Activated T-helper 2 cell treated with anti-CD3 and anti-CD28 coated beads, Interferon-gamma antibody, Interleukin-2, Interleukin-4, amounts not matched to agents 10 μg/mL and 5 μg/mL and 100 μg/mL, durations not matched to agents 14 hours and 24 hours and 36 hours (primary cell): ENCODE results near the gene SYDE1. TPM values are rescaled to one million over a fixed set of nuclear protein-coding genes. Genes with fewer than 3 reads are reported as not detected.
"Not testable (repeated sequence)": the region's sequence is repeated elsewhere in the genome, so short reads cannot be mapped to it uniquely, and the experiment has no call there.

Experiments
- DNase-seq: peaks from one replicate; pipeline ENCODE4 v3.0.0; 2021; ENCODE audit warnings: low spot score
- H3K27ac Mint-ChIP-seq: one replicate; pipeline ENCODE4 v1.8.0; 2021; ENCODE audit warnings: mixed read lengths
- H3K27me3 Mint-ChIP-seq: one replicate; pipeline ENCODE4 v1.8.0; 2021; ENCODE audit warnings: low read depth, mixed read lengths
- H3K36me3 Mint-ChIP-seq: one replicate; pipeline ENCODE4 v1.8.0; 2021; ENCODE audit warnings: low read depth, mixed read lengths
- H3K4me1 Mint-ChIP-seq: one replicate; pipeline ENCODE4 v1.8.0; 2021; ENCODE audit warnings: low read depth, mixed read lengths
- H3K4me3 Mint-ChIP-seq: one replicate; pipeline ENCODE4 v1.8.0; 2021; ENCODE audit warnings: low read depth, mild to moderate bottlenecking, moderate library complexity, mixed read lengths
- H3K9me3 Mint-ChIP-seq: one replicate; pipeline ENCODE4 v1.8.0; 2021; ENCODE audit warnings: mixed read lengths
- intact Hi-C: fragments of 100-400 bp; cut with micrococcal nuclease; formaldehyde crosslinking; loops from one replicate; pipeline ENCODE4 v1.15.1; 2023
- total RNA-seq: library from RNA; stranded (reverse); gene quantifications from 2 replicates; pipeline ENCODE4 v1.2.3, GENCODE V29; 2022

Gene SYDE1, protein sequence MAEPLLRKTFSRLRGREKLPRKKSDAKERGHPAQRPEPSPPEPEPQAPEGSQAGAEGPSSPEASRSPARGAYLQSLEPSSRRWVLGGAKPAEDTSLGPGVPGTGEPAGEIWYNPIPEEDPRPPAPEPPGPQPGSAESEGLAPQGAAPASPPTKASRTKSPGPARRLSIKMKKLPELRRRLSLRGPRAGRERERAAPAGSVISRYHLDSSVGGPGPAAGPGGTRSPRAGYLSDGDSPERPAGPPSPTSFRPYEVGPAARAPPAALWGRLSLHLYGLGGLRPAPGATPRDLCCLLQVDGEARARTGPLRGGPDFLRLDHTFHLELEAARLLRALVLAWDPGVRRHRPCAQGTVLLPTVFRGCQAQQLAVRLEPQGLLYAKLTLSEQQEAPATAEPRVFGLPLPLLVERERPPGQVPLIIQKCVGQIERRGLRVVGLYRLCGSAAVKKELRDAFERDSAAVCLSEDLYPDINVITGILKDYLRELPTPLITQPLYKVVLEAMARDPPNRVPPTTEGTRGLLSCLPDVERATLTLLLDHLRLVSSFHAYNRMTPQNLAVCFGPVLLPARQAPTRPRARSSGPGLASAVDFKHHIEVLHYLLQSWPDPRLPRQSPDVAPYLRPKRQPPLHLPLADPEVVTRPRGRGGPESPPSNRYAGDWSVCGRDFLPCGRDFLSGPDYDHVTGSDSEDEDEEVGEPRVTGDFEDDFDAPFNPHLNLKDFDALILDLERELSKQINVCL
- 1.9 and 2.5 TPM in 2 replicates for total RNA-seq

DNA sequence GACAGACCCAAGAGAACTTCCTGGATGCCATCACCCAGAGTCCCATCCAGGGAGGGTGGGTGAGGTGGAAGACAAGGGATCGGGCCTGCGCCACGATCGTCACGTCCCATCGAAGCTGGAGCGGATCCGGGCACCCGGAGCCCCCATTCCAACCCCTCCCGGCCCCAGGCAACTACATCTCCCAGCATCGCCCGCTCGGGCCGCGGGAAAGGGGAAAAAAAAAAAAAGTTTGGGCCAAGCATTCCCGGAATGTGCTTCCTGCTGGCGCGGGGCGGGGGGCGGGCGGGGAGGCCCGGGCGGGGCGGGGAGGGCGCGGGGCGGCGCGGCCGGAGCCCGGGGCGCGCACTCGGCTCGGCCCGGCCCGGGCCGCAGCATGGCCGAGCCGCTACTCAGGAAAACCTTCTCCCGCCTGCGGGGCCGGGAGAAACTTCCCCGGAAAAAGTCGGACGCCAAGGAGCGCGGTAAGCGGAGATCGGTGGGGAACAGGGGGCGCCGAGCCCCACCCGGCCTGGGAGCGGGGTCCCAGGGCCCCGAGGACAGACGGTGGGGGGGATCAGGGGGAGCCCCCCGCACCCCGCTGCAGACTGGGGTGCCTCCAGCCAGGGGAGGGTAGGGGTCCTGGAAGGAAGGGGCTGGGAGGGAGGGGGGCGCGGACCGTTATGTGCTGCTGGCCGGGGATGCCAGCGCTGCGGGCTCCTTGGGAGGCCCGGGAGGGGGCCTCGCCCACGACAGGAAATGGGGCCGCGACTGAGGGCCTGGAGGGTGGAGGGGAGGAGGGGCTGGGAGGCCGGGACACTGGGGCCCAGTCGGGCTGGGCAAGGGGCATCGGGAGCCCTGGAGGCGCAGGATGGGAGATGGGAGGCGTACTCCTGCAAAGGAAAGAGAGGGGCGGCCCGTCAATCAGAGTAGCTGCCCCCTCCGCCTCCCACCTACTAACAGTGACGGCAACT, at the start of gene SYDE1:
Gene SYDE1 (plus strand): TSS at position 341 of the 950 bp plus-strand sequence. CDS start 33 bp downstream, at position 374.
- H3K36me3 Mint-ChIP-seq: no peaks in the 10 kb centered on the region
- intact Hi-C loops: loop anchor here (2.0 kb wide), 1 partner anchor 17 kb away; a partner anchor contains a TSS
- H3K4me3 Mint-ChIP-seq: peak within 1 kb of the TSS; percentile 80
- no peak for DNase-seq
- H3K9me3 Mint-ChIP-seq: peaks cover 20% of the 10 kb centered on the region
- peaks cover 17% of the 10 kb centered on the region for H3K27me3 Mint-ChIP-seq
- H3K27ac Mint-ChIP-seq: peak within 1 kb of the TSS; percentile 68
- H3K4me1 Mint-ChIP-seq: peaks cover 7% of the 10 kb centered on the region

DNA sequence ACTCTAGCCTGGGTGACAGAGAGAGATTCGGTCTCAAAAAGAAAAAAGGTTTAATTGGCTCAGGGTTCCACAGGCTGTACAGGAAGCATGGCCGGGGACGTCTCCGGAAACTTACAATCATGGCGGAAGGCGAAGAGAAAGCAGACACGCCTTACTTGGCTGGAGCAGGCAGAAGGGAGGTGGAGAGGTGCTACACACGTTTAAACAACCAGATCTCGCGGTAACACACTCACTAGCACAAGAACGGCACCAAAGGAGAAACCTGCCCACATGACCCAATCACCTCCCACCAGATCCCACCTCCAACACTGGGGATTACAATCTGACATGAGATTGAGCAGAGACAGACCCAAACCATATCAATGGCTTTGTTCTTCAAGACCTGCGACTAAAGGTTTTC, 45.2 kb upstream of the SYDE1 start:
- intact Hi-C loops: no loop called here
- Mint-ChIP-seq H3K4me1 (no peaks in the 10 kb centered on the region), H3K27ac (no peak overlapping the region), H3K27me3 (no peaks in the 10 kb centered on the region), H3K9me3 (no peaks in the 10 kb centered on the region), H3K36me3 (no peaks in the 10 kb centered on the region), H3K4me3 (no peak overlapping the region)
- no peak for DNase-seq

DNA sequence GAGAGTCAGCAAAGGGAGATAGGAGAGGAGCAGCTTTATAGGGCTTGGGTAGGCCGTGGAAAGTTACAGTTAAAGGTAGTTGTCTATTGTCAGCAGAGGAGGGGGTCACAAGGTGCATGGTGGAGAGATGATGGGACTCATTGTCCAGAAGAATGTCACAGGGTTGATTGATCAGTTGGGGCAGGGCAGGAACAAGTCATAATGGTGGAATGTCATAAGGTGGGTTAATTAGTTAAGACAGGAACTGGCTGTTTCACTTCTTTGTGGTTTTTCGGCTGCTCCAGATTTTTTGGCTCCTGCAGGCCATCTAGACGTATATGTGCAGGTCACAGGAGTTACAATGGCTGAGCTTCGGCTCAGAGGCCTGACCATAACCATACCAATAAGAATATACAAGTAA, 36.8 kb upstream of the SYDE1 start:
- intact Hi-C loops, H3K4me3 Mint-ChIP-seq, H3K36me3 Mint-ChIP-seq, H3K27ac Mint-ChIP-seq, DNase-seq, H3K9me3 Mint-ChIP-seq, H3K4me1 Mint-ChIP-seq, H3K27me3 Mint-ChIP-seq: not testable (repeated sequence)

- H3K4me1 Mint-ChIP-seq: no peaks in the 10 kb centered on the region
- intact Hi-C loops: no loop called here
- DNase-seq: no peak
- H3K27me3 Mint-ChIP-seq: no peaks in the 10 kb centered on the region
- H3K4me3 Mint-ChIP-seq: no peak overlapping the region
- no peak overlapping the region for H3K27ac Mint-ChIP-seq
- no peaks in the 10 kb centered on the region for H3K9me3 Mint-ChIP-seq
- H3K36me3 Mint-ChIP-seq: no peaks in the 10 kb centered on the region
Observed at GRCh38 chr19:15072930-15073647, 34.1 kb upstream of the SYDE1 start.

- no peaks in the 10 kb centered on the region for H3K36me3 Mint-ChIP-seq
- H3K27ac Mint-ChIP-seq: no peak overlapping the region
- H3K4me3 Mint-ChIP-seq: no peak overlapping the region
- H3K9me3 Mint-ChIP-seq: no peaks in the 10 kb centered on the region
- H3K4me1 Mint-ChIP-seq: no peaks in the 10 kb centered on the region
- H3K27me3 Mint-ChIP-seq: peaks cover 2% of the 10 kb centered on the region
- DNase-seq: no peak
- intact Hi-C loops: no loop called here
Observed at GRCh38 chr19:15074371-15074770, 32.8 kb upstream of the SYDE1 start.

DNA sequence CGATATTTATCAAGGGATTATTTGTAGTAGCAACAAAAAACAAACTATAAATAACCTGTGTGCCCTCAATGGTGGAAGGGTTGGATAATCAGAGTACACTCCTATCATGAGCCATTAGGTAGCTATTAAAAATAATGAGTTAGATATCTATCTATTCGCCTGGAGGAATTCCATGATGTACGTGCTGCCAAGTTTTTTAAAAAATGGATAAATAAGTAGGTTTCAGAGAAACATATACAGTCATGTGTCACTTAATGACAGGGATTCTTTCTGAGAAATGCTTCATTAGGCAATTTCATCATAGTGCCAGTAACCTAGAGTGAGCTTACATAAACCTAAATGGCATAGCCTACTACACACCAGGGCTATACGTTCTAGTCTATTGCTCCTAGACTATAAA, 31.4 kb upstream of the SYDE1 start:
- Mint-ChIP-seq H3K27ac (no peak overlapping the region), H3K4me1 (no peaks in the 10 kb centered on the region), H3K36me3 (no peaks in the 10 kb centered on the region), H3K4me3 (no peak overlapping the region), H3K27me3 (peaks cover 2% of the 10 kb centered on the region), H3K9me3 (no peaks in the 10 kb centered on the region)
- intact Hi-C loops: no loop called here
- DNase-seq: no peak

DNA sequence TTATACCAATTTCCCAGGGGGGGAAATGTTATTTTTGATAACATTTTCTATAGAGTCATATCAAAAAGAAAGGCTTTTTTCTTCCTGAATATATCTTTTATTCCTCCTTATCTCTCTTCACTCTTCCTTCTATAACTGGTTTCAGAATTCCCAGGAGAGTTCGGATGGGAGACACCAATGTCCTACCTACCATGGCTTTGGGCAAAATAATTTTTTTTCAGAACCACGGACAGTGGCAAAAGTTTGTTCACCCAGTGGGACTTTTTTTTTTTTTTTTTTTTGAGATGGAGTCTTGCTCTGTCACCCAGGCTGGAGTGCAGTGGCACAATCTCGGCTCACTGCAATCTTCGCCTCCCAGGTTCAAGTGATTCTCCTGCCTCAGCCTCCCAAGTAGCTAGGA, 27.2 kb upstream of the SYDE1 start:
- DNase-seq, H3K4me1 Mint-ChIP-seq, H3K9me3 Mint-ChIP-seq, intact Hi-C loops, H3K27ac Mint-ChIP-seq, H3K4me3 Mint-ChIP-seq, H3K36me3 Mint-ChIP-seq, H3K27me3 Mint-ChIP-seq: not testable (repeated sequence)

GRCh38 chr19:15081911-15082310, 25.3 kb upstream of the SYDE1 start, which contains the start of gene OR1I1:
TSS of gene OR1I1 (plus strand) at chr19:15082211. CDS start at chr19:15087066, 4,855 bp downstream.
- Mint-ChIP-seq H3K27me3 (peaks cover 2% of the 10 kb centered on the region), H3K4me1 (no peaks in the 10 kb centered on the region), H3K36me3 (no peaks in the 10 kb centered on the region), H3K27ac (no peak within 1 kb of the TSS), H3K4me3 (no peak within 1 kb of the TSS), H3K9me3 (no peaks in the 10 kb centered on the region)
- DNase-seq: no peak
- intact Hi-C loops: no loop called here

GRCh38 chr19:15087182-15087581, 20.0 kb upstream of the SYDE1 start:
- Mint-ChIP-seq H3K4me1 (peaks cover 2% of the 10 kb centered on the region), H3K27me3 (no peaks in the 10 kb centered on the region), H3K27ac (no peak overlapping the region), H3K9me3 (no peaks in the 10 kb centered on the region), H3K36me3 (no peaks in the 10 kb centered on the region), H3K4me3 (no peak overlapping the region)
- intact Hi-C loops: no loop called here
- DNase-seq: no peak

GRCh38 chr19:15091918-15092753, 15.1 kb upstream of the SYDE1 start:
- Mint-ChIP-seq H3K4me3 (no peak overlapping the region), H3K27ac (no peak overlapping the region), H3K4me1 (peaks cover 3% of the 10 kb centered on the region), H3K27me3 (no peaks in the 10 kb centered on the region), H3K9me3 (no peaks in the 10 kb centered on the region), H3K36me3 (no peaks in the 10 kb centered on the region)
- peak; percentile 29 for DNase-seq
- intact Hi-C loops: loop anchor here (2.0 to 5.0 kb wide), 2 partner anchors 59 to 465 kb away; no protein-coding TSS in a partner anchor

DNA sequence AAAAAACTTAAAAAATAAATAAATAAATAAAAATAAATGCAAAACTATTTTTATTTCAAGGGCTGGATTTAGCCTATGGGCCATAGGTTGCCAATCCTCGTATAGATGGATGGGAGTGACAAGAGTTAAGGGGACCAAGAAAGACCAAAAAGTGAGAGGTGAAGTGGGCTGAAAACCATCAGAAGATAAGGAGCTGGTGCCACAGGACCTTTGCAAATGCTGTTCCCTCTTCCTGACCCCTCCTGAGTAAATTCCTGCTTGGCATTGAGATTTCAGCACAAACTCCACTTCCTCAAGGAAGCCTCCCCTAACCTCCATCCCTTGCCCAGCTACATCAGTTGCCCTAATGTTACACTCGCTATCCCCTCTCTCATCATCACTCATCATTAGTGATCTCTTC, 14.2 kb upstream of the SYDE1 start:
- intact Hi-C loops: loop anchor here (2.0 to 5.0 kb wide), 2 partner anchors 58 to 464 kb away; no protein-coding TSS in a partner anchor
- no peak for DNase-seq
- H3K27me3 Mint-ChIP-seq: no peaks in the 10 kb centered on the region
- no peak overlapping the region for H3K4me3 Mint-ChIP-seq
- no peaks in the 10 kb centered on the region for H3K36me3 Mint-ChIP-seq
- H3K27ac Mint-ChIP-seq: no peak overlapping the region
- H3K9me3 Mint-ChIP-seq: no peaks in the 10 kb centered on the region
- peaks cover 3% of the 10 kb centered on the region for H3K4me1 Mint-ChIP-seq
